Left ventricle myocardium inferior (tissue), 1 donor: Measurements from ENCODE around the gene SEPTIN10. TPM values are rescaled to one million over a fixed set of nuclear protein-coding genes. Genes with fewer than 3 reads are reported as not detected.

Source experiments
- DNase-seq: peaks from one replicate; pipeline ENCODE4 v3.0.0-alpha.2; 2020
- H3K27ac ChIP-seq: fragments of 200-600 bp; replicated peaks from 2 replicates; pipeline ENCODE4 v1.8.0; 2021
- H3K27me3 ChIP-seq: fragments of 200-600 bp; 2 replicates; pipeline ENCODE4 v1.8.0; 2021; ENCODE audit warnings: low read depth
- H3K36me3 ChIP-seq: fragments of 200-600 bp; 2 replicates; pipeline ENCODE4 v1.8.0; 2021
- H3K4me1 ChIP-seq: fragments of 200-600 bp; 2 replicates; pipeline ENCODE4 v1.8.0; 2021
- H3K4me3 ChIP-seq: fragments of 200-600 bp; 2 replicates; pipeline ENCODE4 v1.8.0; 2021; ENCODE audit warnings: mild to moderate bottlenecking, moderate library complexity
- H3K9me3 ChIP-seq: fragments of 200-600 bp; replicated peaks from 2 replicates; pipeline ENCODE4 v1.8.0; 2021
- intact Hi-C: fragments of 100-400 bp; cut with micrococcal nuclease; formaldehyde crosslinking; loops from one replicate; pipeline ENCODE4 v1.11.0; 2022
- total RNA-seq: library from RNA; stranded (reverse); fragmentation: NEBNext Ultra II Directional; extraction: Animal tissue kit (Norgen Biotek cat#: 25700); gene quantifications from one replicate; pipeline ENCODE4 v1.2.1, GENCODE V29; 2021
- TF ChIP-seq, protein P1 (sequence below): fragments of 200-600 bp; IDR thresholded peaks from 2 replicates; pipeline ENCODE4 v1.8.0; 2021; ENCODE audit warnings: antibody characterized with exemption, mild to moderate bottlenecking, borderline replicate concordance
- donor health status: DM: no; HTN: yes; CAD: no; lungs with severe emphysema.

The SEPTIN10 gene
- total RNA-seq, 1 donor from 2014 or later = 55.4 TPM

DNA sequence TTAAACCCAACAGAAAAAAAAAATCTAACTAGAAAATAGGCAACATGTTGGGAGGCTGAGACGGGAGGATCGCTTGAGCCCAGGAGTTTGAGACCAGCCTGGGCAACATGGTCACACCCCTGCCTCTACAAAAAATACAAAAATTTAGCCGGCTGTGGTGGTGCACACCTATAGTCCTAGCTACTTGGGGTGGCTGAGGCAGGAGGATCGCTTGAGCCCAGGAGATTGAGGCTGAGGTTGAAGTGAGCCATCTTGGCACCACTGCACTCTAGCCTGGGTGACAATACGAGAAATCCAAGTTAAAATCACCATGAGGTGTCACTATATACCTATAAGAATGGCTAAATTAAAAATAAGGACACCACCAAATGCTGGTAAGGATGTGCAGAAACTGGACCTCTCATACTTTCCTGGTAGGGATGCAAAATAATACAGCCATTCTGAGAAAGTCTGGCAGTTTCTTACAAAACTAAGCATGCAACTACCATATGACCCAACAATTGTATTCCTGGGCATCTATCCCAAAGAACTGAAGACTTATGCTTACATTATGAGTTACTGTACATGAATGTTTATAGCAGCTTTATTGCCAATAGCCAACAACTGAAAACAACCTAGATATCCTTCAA is 2.2 kb downstream of the SEPTIN10 start:
- Histone ChIP-seq H3K4me3 (no peak overlapping the region), H3K4me1 (peaks cover 81% of the 10 kb centered on the region)
- intact Hi-C loops = loop anchor here (10.0 kb wide), 1 partner anchor 67 kb away; no protein-coding TSS in a partner anchor

DNA sequence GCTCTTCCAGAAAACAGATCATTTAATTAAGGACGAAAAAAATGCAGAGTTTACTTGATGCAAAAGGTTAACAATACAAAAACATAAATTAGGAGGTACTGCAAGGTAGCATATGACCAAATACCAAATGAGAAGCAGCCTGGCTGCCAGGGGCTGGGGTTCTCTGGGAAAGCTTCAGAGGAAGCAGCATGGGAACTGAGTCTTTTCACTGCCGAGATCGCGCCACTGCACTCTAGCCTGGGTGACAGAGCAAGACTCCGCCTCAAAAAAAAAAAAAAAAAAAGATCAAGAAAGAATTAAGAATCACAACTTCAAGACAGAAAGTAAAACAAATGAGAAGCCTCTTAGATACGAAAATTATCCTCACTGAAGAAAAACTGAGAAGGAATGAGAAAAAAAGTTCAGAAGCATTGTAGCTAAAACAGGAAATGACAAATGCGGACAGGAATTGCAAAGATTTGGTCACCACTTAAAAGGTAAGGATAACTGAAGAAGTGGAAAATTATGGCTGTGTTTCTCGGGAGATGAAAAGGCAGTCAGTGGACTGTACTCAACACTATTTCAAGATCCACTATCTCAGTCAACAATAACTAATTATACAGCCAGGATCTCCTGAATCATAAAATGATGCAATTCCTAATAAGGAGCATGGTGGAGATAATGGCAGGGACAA is 4.3 kb downstream of the SEPTIN10 start:
- Histone ChIP-seq H3K4me3 (peak overlapping the region; percentile 37), H3K9me3 (no peaks in the 10 kb centered on the region), H3K36me3 (no peaks in the 10 kb centered on the region), H3K4me1 (peaks cover 77% of the 10 kb centered on the region), H3K27me3 (no peaks in the 10 kb centered on the region), H3K27ac (peak overlapping the region; percentile 33)
- DNase-seq = peak; percentile 25
- TF ChIP-seq, protein P1, sequence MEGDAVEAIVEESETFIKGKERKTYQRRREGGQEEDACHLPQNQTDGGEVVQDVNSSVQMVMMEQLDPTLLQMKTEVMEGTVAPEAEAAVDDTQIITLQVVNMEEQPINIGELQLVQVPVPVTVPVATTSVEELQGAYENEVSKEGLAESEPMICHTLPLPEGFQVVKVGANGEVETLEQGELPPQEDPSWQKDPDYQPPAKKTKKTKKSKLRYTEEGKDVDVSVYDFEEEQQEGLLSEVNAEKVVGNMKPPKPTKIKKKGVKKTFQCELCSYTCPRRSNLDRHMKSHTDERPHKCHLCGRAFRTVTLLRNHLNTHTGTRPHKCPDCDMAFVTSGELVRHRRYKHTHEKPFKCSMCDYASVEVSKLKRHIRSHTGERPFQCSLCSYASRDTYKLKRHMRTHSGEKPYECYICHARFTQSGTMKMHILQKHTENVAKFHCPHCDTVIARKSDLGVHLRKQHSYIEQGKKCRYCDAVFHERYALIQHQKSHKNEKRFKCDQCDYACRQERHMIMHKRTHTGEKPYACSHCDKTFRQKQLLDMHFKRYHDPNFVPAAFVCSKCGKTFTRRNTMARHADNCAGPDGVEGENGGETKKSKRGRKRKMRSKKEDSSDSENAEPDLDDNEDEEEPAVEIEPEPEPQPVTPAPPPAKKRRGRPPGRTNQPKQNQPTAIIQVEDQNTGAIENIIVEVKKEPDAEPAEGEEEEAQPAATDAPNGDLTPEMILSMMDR = no peak
- intact Hi-C loops = loop anchor here (10.0 kb wide), 1 partner anchor 65 kb away; no protein-coding TSS in a partner anchor

More for the DNA sequence above, 2.2 kb downstream of the SEPTIN10 start:
- Histone ChIP-seq H3K36me3 (no peaks in the 10 kb centered on the region), H3K9me3 (no peaks in the 10 kb centered on the region), H3K27ac (peak overlapping the region; percentile 98), H3K27me3 (no peaks in the 10 kb centered on the region)
- no peak for DNase-seq
- TF ChIP-seq, protein P1 = no peak

DNA sequence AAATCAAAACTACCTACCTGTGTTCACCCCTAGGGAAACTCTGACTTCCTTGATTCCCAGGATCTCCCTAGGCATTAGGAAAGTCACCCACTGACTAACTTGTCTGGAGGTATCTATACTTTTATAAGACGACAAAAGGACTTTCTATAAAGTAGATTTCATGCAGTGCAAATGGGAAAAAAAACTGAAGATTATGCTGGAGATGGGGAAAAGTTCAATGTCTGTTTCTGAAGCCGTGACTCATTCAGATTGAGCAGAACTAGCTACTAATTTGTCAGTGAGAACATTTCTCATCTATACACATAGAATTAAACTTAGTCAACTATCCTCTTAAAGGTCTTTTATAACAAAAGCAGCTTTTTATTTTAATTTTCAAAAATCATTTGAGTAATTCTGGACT is 6.0 kb downstream of the SEPTIN10 start:
- no peaks in the 10 kb centered on the region for H3K27me3 ChIP-seq
- peaks cover 71% of the 10 kb centered on the region for H3K4me1 ChIP-seq
- intact Hi-C loops = no loop called here
- DNase-seq = no peak
- no peak overlapping the region for H3K4me3 ChIP-seq
- no peak overlapping the region for H3K27ac ChIP-seq
- no peaks in the 10 kb centered on the region for H3K9me3 ChIP-seq
- TF ChIP-seq, protein P1 = no peak
- H3K36me3 ChIP-seq = no peaks in the 10 kb centered on the region

DNA sequence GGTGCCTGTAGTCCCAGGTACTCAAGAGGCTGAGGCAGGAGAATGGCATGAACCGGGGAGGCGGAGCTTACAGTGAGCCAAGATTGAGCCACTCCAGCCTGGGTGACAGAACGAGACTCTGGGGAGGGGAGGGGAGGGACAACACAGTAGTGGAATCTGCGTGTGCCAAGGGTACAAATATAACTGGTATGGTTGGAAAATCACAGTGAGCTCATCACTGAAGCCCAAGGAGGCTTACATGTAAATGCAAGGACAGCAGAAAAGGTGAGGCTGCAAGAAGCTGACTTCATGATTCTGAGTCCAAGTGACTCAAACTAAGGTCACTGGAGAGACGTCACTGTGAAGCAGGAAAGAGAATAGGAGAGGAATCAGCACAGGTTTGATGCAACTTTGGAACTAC is 9.2 kb downstream of the SEPTIN10 start:
- no peaks in the 10 kb centered on the region for H3K36me3 ChIP-seq
- no peaks in the 10 kb centered on the region for H3K9me3 ChIP-seq
- H3K27me3 ChIP-seq = no peaks in the 10 kb centered on the region
- intact Hi-C loops = no loop called here
- DNase-seq = no peak
- H3K4me3 ChIP-seq = no peak overlapping the region
- TF ChIP-seq, protein P1 = no peak
- no peak overlapping the region for H3K27ac ChIP-seq
- peaks cover 66% of the 10 kb centered on the region for H3K4me1 ChIP-seq

DNA sequence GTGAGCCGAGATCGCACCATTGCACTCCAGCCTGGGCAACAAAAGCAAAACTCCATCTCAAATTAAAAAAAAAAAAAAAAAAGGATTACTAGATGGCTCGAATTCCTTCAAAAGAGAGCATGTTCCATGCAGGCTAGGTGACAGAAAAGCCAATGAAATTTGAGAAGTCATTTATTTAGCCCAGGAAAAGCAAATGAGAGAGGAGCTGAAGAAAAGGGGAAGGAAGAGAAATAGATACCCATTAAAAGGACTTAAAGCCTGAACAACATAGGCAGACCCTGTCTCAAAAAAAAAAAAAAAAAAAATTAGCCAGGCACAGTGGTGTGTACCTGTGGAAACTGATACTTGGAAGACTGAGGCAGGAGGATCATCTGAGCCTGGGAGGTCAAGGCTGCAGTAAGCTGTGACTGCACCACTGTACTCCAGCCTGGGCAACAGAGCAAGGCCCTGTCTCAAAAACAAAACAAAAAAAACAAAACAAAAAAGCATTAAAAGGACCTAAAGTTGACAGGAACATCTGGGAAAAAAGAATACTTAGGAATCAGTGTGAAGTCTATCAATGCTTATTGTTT is 11.1 kb downstream of the SEPTIN10 start:
- TF ChIP-seq, protein P1 = no peak
- no peaks in the 10 kb centered on the region for H3K36me3 ChIP-seq
- no peaks in the 10 kb centered on the region for H3K27me3 ChIP-seq
- H3K27ac ChIP-seq = no peak overlapping the region
- H3K9me3 ChIP-seq = no peaks in the 10 kb centered on the region
- no peak overlapping the region for H3K4me3 ChIP-seq
- peaks cover 50% of the 10 kb centered on the region for H3K4me1 ChIP-seq
- intact Hi-C loops = no loop called here
- no peak for DNase-seq
